Smooth muscle cell of the pulmonary artery (primary cell): ENCODE data around the gene BCL2L2. TPM values are rescaled to one million over a fixed set of nuclear protein-coding genes. Genes with fewer than 3 reads are reported as not detected.

Source experiments
- total RNA-seq: library from RNA; depleted of rRNA; stranded (reverse); fragments of >200 nt; gene quantifications from 2 replicates; pipeline ENCODE4 v1.2.3, GENCODE V29; 2014

The BCL2L2 gene, protein sequence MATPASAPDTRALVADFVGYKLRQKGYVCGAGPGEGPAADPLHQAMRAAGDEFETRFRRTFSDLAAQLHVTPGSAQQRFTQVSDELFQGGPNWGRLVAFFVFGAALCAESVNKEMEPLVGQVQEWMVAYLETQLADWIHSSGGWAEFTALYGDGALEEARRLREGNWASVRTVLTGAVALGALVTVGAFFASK
- total RNA-seq = 31.4 and 31.5 TPM in 2 replicates

GRCh38 chr14:23306412-23307145 lies at the start of gene BCL2L2:
Gene BCL2L2, plus strand, starts transcription at chr14:23306833. Its CDS starts 935 bp downstream, at chr14:23307768.

DNA sequence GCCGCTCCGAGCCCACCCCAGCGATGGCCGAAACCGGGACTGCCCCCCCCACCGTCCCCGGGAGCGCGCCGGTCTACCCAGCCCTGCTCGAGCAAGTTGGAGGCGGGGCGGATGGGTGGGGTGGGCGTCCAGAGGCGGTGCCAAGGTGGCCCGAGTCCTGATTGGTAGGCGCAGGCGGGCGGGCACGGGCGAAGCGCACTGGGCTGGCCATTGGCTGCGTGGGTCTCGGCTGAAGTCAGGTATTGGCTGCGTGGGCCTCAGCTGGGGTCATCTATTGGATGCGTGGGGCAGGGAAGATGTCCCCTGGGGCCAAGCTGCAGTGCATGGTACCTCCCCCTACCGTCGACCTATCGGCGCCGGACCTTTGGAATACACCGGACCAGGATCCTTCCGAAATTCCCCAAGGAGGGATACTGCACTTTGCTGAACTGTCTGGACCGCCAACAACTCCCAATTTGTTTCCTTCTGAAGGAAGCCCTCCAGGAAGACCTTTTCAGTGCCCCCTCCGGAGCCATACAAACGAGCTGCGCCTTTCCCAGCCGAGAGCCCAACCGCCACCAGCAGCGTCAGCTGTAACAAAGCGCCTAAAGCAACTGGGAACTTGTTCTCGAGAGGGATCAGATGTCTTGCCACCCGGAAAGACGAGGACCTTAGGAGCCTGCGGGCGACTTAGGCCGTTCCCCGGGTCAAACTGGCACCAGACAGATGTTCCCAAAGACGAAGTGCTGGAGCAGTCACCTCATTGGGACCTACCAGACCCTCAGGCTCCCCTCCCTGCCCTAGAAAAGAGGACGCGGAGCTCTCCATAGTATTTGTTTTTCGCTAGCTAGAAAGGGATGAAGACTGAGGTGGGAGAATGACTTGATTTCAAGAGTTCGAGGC lies 20.4 kb upstream of the BCL2L2 start, which contains the start of gene HOMEZ:
TSS of gene HOMEZ (minus strand) at position 113 of the 882 bp plus-strand sequence. CDS start 180 bp downstream, outside the sequence.

DNA sequence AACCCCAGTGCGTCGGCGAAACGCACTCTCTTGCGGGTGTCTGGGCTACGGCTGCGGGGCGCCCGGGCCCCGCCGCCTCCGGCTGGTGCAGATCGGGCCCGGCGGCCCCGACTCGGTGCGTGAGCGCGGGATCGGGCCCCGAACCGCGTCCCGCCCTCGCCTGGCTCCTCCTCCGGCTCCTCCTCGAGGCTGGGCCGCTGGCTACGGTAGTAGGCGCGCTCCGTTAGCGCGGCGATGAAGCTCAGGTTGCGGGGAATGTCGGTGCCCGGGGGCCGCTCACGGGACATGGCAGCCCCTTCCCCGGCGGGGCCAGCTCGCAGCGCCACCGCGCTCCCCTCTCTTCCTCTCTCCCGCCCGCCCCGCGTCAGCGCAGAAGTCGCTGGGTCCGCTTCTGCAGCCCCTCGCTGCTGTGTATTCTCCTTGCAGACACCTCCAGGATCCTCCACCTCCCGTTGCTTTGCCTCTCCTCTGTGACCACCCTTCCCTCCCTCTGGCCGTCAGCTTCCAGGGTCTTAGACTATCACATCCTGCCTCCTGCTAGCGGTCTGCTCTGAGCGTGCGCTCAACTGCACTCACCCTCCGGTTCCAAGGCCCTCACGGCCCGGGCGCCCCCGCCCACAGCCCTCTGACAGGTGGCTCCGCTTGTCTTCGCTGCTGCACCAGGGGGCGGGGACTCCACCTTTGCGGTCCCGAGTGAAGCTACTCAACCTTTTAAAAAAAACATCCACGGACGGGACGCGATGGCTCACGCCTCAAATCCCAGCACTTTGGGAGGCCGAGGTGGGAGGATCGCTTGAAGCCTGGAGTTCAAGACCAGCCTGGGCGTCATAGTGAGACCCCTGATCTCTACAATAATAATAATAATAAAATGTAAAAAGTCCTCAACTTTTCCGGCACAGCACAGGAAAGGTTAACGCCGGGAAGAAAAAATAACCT lies 4.1 kb upstream of the BCL2L2 start, which contains the start of gene PPP1R3E:
TSS of gene PPP1R3E (minus strand) at position 570 of the 936 bp plus-strand sequence. CDS start at position 287, 283 bp downstream.

GRCh38 chr14:23320584-23321571 lies 14.2 kb downstream of the BCL2L2 start, which contains the start of gene PABPN1:
Gene PABPN1, plus strand, starts transcription at chr14:23321457. Its CDS starts 13 bp downstream, at chr14:23321470.

GRCh38 chr14:23352506-23353432 lies 46.1 kb downstream of the BCL2L2 start, which contains the start of gene SLC22A17:
Gene SLC22A17, minus strand, starts transcription at chr14:23352887.

Other genes with a start within 250 kb of the BCL2L2 start
- 5.0 and 5.1 TPM in 2 replicates for gene CDH24, start 249.3 kb upstream of the BCL2L2 start, total RNA-seq
- 67.6 and 71.1 TPM in 2 replicates for gene ACIN1, start 211.7 kb upstream of the BCL2L2 start, total RNA-seq
- 58.3 and 60.9 TPM in 2 replicates for gene C14orf119, start 211.3 kb upstream of the BCL2L2 start, total RNA-seq
- 0.13 TPM in 1 of 2 replicates, not detected in the other for gene CIROP, start 201.8 kb upstream of the BCL2L2 start, total RNA-seq
- not detected in 2 replicates for gene CEBPE, start 187.6 kb upstream of the BCL2L2 start, total RNA-seq
- gene SLC7A8, start 123.2 kb upstream of the BCL2L2 start, total RNA-seq = 8.0 and 8.6 TPM in 2 replicates
- gene RNF212B, start 68.9 kb upstream of the BCL2L2 start, total RNA-seq = not detected in 2 replicates
- 4.2 and 6.4 TPM in 2 replicates for gene HOMEZ, start 20.7 kb upstream of the BCL2L2 start, total RNA-seq
- 3.9 and 5.0 TPM in 2 replicates for gene PPP1R3E, start 4.0 kb upstream of the BCL2L2 start, total RNA-seq
- 59.7 and 77.2 TPM in 2 replicates for gene PABPN1, start 14.6 kb downstream of the BCL2L2 start, total RNA-seq
- gene SLC22A17, start 46.1 kb downstream of the BCL2L2 start, total RNA-seq = 31.1 and 46.3 TPM in 2 replicates
- 4.7 and 15.0 TPM in 2 replicates for gene EFS, start 58.3 kb downstream of the BCL2L2 start, total RNA-seq
- gene IL25, start 66.0 kb downstream of the BCL2L2 start, total RNA-seq = not detected in 2 replicates
- gene CMTM5, start 70.2 kb downstream of the BCL2L2 start, total RNA-seq = 0.17 and 0.65 TPM in 2 replicates
- not detected in 2 replicates for gene MYH6, start 101.4 kb downstream of the BCL2L2 start, total RNA-seq
- gene MYH7, start 128.8 kb downstream of the BCL2L2 start, total RNA-seq = not detected in 2 replicates
- gene NGDN, start 162.9 kb downstream of the BCL2L2 start, total RNA-seq = 28.5 and 31.1 TPM in 2 replicates
- gene ZFHX2, start 244.9 kb downstream of the BCL2L2 start, total RNA-seq = 0.52 and 0.83 TPM in 2 replicates
- gene THTPA, start 249.4 kb downstream of the BCL2L2 start, total RNA-seq = 25.5 and 26.2 TPM in 2 replicates